PFSK-1 (cell line): Measurements from ENCODE around the gene CTTNBP2NL.

Source experiments
- FOXP2 ChIP-seq: optimal IDR thresholded peaks from 2 replicates; pipeline ENCODE3; 2011; ENCODE audit warnings: borderline replicate concordance, control low read depth, inconsistent platforms; ENCODE audit not compliant: insufficient read depth; ENCODE audit errors: extremely low read length, extremely low read depth
- POLR2AphosphoS5 ChIP-seq: IDR thresholded peaks from 2 replicates; pipeline ENCODE4 v1.6.1; 2012; ENCODE audit warnings: low read depth, mild to moderate bottlenecking, control low read depth, low read length, moderate library complexity
- REST ChIP-seq, 2 experiments: IDR thresholded peaks; 2 replicates each; pipeline versions ENCODE4 v1.6.1 to v1.8.0; 2011 to 2012; ENCODE audit warnings: low read depth in 2 of 2, low read length in 2 of 2, control low read depth in 1 of 2, inconsistent platforms in 1 of 2, mild to moderate bottlenecking in 1 of 2, moderate library complexity in 1 of 2; ENCODE audit not compliant: insufficient read depth in 1 of 2
- SIN3A ChIP-seq: IDR thresholded peaks from 2 replicates; pipeline ENCODE4 v1.6.1; 2012; ENCODE audit warnings: mild to moderate bottlenecking, low read length, moderate library complexity, borderline replicate concordance; ENCODE audit not compliant: insufficient read depth
- TAF1 ChIP-seq: IDR thresholded peaks from 2 replicates; pipeline ENCODE4 v1.6.1; 2012; ENCODE audit warnings: low read length, control low read depth, borderline replicate concordance; ENCODE audit not compliant: insufficient read depth

The CTTNBP2NL gene

GRCh38 chr1:112506731-112507130, 110.7 kb downstream of the CTTNBP2NL start:
- no peak for TF ChIP-seq FOXP2
- no peak for TF ChIP-seq TAF1

GRCh38 chr1:112507336-112507735, 111.3 kb downstream of the CTTNBP2NL start:
- TF ChIP-seq REST (IDR thresholded peaks at IDR 0.05; ENCODE audit: insufficient read depth in 1 of 2, low read depth in 2 of 2, low read length in 2 of 2) (no peak), SIN3A (no peak), TAF1 (no peak), FOXP2 (no peak), POLR2AphosphoS5 (no peak)

- TF ChIP-seq SIN3A = no peak
- no peak for TF ChIP-seq REST (IDR thresholded peaks at IDR 0.05; ENCODE audit: insufficient read depth in 1 of 2, low read depth in 2 of 2, low read length in 2 of 2)
- no peak for TF ChIP-seq POLR2AphosphoS5
- TF ChIP-seq FOXP2 = no peak
- no peak for TF ChIP-seq TAF1
Measured at GRCh38 chr1:112507921-112508277, 111.9 kb downstream of the CTTNBP2NL start.

- TF ChIP-seq SIN3A = no peak
- no peak for TF ChIP-seq TAF1
- TF ChIP-seq POLR2AphosphoS5 = no peak
- no peak for TF ChIP-seq REST (IDR thresholded peaks at IDR 0.05; ENCODE audit: insufficient read depth in 1 of 2, low read depth in 2 of 2, low read length in 2 of 2)
- no peak for TF ChIP-seq FOXP2
Measured at GRCh38 chr1:112508278-112509004, 112.4 kb downstream of the CTTNBP2NL start, which contains the start of gene WNT2B. Gene WNT2B, plus strand, starts transcription at chr1:112508965. Its CDS starts 298 bp downstream, at chr1:112509263.

GRCh38 chr1:112509005-112509659, 113.1 kb downstream of the CTTNBP2NL start:
- no peak for TF ChIP-seq FOXP2
- no peak for TF ChIP-seq POLR2AphosphoS5
- TF ChIP-seq SIN3A = no peak
- no peak for TF ChIP-seq TAF1

- no peak for TF ChIP-seq REST (IDR thresholded peaks at IDR 0.05; ENCODE audit: insufficient read depth in 1 of 2, low read depth in 2 of 2, low read length in 2 of 2)
- no peak for TF ChIP-seq POLR2AphosphoS5
- no peak for TF ChIP-seq SIN3A
- TF ChIP-seq TAF1 = no peak
- no peak for TF ChIP-seq FOXP2
Measured at GRCh38 chr1:112509660-112510178, 113.7 kb downstream of the CTTNBP2NL start.
